HuH-7 (cell line): Measurements from ENCODE around the gene TNFRSF12A.
A peak's percentile ranks its signal among the peaks of the same experiment; 100 is the strongest.

ENCODE experiments used
- DNase-seq: peaks from one replicate; pipeline ENCODE4 v3.0.0; 2011; ENCODE audit warnings: low spot score

The TNFRSF12A gene

DNA sequence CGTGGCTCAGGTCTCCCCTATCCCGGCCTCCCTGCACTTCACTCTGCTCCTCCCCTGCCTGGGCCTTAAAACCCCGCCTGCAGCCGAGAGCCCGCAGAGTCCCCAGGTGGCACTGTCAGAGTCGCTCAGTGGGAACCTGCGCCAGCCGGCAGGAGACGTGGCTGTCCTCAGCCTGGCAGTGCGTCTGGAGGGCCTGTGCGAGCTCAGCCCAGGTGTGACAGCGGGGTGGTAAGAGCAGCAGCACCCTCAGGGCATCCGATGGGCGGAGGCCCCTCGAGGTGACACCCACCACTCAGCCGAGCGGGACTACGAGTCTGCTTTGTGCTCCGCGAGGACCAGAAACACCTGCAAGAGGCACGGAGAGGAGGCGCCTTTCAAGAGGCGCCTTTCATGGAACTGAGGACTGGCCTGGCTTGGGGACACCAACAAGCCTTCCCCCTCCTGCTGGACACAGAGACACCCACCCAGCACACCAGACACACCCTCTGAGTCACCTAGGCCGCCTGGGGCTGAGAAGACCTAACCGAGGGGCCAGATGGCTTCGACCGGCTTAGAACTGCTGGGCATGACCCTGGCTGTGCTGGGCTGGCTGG lies 7.2 kb upstream of the TNFRSF12A start, which contains the start of gene CLDN9:
Gene CLDN9 (plus strand): TSS at position 96 of the 593 bp plus-strand sequence. CDS start 440 bp downstream, at position 536.
- DNase-seq: no peak

- DNase-seq: no peak
Measured at GRCh38 chr16:3013491-3013951, 6.6 kb upstream of the TNFRSF12A start.

DNA sequence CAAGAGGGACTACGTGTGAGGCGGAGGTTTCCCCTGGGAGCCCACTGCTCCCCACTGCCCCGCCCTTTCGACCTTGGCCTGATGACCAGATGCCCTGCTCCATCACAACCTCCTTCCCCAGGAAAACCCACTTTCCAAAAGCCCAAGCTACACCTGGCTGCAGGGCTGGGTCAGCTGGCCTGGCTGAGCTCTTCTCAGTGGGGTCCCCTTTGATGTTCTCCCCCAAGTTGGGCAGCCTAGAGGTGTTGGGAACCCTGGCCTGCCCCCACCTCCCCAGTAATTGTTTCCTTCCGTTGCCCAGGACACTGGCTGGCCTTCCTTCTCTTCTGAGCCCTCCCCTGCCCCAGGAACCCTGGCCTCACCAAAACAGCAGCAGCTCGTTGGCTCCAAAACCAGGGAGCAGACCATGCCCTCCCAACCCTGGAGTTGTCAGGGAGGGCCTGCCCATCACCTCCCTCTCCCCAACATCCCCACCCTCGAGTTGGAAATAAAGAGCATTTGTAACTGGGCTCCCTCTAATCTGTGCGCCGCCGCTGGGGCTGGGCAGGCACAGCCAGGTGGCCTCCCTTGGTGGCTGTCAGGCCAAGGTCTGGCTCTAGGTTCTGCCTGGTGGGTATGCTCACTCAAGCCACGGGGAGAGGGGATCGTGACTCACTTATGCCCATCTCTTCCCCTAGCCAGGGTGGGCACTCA lies 6.0 kb upstream of the TNFRSF12A start:
- DNase-seq: no peak

GRCh38 chr16:3014971-3015370 lies 5.2 kb upstream of the TNFRSF12A start:
- DNase-seq: no peak

GRCh38 chr16:3015865-3016521 lies 4.2 kb upstream of the TNFRSF12A start:
- DNase-seq: no peak

DNA sequence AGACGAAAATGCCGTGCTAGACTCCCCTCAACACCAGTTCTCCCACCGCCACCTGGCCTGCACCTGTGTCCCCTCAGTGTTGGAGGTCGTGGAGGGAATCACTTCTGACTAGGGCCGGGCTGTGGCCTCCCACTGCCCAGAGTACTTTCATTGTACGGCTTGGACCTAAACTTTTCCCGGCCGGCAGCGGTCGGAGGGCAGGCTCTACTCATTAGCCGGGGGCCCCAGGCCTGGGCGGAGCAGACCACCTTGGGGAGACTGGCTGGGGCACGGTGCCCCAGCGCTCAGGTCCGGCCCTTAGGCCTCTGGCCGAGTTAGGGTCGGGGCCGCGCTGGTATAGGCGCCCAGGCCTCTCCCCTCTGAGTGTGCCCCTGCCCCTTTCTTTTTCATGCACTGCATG lies 2.8 kb upstream of the TNFRSF12A start:
- DNase-seq: no peak

DNA sequence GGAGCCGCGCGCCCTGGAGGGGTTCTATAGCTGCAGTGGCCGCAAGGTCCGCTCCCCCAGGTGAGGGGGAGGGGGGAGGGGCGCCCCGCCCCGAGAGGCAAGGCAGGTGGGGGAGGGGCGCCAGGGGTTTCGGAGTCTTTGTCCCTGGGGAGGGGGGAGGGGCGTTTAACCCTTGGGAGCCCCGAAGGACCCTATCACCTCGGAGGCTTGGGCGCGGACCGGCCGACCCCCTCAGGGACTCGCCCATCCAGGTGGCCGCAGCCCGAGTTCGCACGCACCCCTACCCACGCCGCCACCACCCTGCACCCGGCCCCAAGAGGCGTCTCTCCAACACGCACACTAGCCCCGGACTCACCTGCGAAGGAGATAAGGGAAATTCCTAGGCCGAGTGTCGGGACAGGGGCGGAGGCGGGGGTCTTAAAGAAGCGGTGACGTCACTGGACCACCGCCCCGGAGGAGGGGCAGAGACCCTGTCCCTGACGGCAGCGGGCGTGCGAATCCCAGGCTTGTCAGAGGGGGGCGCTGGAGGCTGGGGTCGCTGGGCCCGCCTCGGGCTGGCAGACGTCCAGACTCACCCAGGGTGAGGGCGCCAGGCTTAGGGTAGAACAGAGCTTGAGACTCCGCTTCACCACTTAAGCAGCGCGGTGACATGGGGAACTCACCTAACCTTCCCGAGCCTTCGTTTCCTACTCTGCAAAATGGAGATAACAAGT lies 2.2 kb upstream of the TNFRSF12A start, which contains the start of gene CLDN6:
Gene CLDN6 (minus strand): TSS at position 390 of the 713 bp plus-strand sequence. CDS start 2,162 bp downstream, outside the sequence.
- DNase-seq: peak; percentile 68

DNA sequence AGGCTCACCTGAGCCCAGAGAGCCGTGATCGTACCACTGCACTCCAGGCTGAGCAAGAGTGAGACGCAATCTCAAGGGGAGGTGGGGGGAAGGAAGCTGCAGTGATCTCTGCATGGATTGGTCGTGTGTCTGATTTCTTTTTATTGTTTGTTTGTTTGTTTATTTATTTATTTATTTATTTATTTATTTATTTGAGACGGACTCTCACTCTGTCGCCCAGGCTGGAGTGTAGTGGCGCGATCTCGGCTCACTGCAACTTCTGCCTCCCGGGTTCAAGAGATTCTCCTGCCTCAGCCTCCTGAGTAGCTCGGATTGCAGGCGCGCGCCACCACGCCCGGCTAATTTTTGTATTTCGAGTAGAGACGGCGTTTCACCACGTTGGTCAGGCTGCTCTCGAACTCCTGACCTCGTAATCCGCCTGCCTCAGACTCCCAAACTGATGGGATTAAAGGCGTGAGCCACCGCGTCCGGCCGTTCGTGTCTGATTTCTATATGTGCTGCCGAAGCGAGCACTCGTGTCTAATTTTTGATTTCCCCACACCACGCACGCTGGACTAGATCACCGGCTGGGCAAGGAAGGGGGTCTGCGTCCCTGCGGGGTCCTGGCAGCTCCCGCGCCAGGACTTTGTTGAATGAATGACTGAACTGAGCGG lies 448 bp upstream of the TNFRSF12A start:
- no peak for DNase-seq

DNA sequence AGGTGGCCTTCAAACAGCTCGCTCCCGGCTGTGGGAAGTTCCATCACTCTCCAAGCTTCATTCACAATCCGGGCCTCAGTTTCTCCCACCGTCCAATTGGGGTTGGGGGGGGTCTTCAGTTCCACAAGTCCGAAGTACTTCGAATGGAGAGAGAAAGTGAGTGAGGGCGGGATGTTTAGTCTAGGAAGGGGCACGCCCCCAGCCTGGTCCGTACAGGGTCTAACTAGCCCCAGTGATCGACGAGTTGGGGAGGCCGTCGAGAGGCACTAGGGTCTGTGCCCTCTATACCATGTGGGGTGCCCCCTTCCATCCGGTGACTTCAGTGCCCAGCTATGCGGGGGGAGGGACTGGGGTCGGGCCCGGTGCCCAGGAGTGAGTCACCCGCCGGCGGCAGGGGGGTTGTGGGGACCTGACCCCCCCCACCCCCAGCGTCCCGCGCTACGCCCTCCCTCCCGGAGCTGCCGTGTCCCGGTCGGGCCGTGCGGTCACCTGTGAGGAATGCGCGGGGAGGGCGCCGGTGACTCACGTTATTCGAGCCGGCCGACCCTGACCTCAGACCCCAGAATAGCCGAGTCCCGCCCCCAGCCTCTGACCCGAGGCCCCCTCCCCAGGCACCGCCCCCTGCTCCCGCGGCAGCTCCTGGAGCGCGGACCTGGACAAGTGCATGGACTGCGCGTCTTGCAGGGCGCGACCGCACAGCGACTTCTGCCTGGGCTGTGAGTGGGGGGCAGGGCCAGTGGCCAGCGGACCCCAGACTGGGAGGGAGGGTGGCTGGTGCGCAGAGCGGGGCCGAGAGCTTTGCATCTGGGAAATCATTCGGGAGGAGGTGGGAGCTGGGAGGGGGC lies 658 bp downstream of the TNFRSF12A start:
- peak; percentile 69 for DNase-seq

DNA sequence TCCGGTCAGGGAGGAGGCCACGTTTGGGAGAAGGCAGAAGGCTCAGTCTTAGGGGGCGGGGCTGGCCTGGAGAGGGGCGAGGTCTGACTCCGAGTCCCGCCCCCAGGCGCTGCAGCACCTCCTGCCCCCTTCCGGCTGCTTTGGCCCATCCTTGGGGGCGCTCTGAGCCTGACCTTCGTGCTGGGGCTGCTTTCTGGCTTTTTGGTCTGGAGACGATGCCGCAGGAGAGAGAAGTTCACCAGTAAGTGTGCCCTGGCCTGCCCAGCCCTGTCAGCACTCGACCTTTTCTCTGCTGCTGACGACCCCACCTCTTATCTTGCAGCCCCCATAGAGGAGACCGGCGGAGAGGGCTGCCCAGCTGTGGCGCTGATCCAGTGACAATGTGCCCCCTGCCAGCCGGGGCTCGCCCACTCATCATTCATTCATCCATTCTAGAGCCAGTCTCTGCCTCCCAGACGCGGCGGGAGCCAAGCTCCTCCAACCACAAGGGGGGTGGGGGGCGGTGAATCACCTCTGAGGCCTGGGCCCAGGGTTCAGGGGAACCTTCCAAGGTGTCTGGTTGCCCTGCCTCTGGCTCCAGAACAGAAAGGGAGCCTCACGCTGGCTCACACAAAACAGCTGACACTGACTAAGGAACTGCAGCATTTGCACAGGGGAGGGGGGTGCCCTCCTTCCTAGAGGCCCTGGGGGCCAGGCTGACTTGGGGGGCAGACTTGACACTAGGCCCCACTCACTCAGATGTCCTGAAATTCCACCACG lies 1.5 kb downstream of the TNFRSF12A start:
- DNase-seq: peak; percentile 76

GRCh38 chr16:3022208-3022683 lies 2.1 kb downstream of the TNFRSF12A start:
- DNase-seq: no peak

DNA sequence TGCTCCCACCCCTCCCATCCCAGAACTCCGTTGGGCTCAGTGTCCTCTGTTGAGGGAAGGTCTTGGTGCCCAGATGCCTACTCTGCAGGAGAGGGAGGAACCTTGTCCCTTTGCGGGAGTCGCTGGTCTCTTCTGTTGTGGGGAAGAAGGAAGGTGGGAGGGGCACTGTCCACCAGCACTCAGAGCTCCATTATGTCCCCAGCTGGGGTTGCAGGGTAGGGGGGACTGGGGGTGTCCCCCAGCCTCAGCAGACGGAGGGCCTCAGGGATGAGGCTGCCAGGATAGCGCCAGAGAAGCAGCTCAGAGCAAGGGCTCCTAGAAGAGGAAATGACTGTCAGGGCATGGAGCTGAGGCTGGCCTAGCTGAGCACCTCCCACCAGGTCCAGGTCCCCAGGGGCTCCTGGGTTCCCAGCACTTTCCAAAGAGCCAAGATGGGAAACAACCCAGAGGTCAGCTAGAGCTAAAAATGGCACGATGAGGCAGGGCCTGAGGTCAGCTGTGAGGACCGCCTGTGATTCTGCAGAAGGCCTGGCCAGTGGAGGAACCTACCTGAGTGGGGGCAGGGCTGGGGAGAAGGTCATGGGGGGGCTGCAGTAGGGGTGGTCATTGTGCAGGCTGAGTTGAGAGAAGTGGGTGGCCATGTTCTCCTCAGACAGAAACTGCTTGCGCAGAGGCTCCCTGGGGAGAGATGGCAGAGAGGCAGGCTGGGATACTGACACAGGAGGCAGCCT lies 2.7 kb downstream of the TNFRSF12A start:
- no peak for DNase-seq

GRCh38 chr16:3023415-3023668 lies 3.2 kb downstream of the TNFRSF12A start:
- DNase-seq: no peak

GRCh38 chr16:3023669-3024478 lies 3.7 kb downstream of the TNFRSF12A start, which contains the start of the genes HCFC1R1 and THOC6:
HCFC1R1 (minus strand) TSS chr16:3023942; CDS start chr16:3023941, 1 bp downstream.
THOC6 (plus strand) TSS chr16:3024035; CDS start chr16:3024327, 292 bp downstream.
- peak; percentile 91 for DNase-seq

DNA sequence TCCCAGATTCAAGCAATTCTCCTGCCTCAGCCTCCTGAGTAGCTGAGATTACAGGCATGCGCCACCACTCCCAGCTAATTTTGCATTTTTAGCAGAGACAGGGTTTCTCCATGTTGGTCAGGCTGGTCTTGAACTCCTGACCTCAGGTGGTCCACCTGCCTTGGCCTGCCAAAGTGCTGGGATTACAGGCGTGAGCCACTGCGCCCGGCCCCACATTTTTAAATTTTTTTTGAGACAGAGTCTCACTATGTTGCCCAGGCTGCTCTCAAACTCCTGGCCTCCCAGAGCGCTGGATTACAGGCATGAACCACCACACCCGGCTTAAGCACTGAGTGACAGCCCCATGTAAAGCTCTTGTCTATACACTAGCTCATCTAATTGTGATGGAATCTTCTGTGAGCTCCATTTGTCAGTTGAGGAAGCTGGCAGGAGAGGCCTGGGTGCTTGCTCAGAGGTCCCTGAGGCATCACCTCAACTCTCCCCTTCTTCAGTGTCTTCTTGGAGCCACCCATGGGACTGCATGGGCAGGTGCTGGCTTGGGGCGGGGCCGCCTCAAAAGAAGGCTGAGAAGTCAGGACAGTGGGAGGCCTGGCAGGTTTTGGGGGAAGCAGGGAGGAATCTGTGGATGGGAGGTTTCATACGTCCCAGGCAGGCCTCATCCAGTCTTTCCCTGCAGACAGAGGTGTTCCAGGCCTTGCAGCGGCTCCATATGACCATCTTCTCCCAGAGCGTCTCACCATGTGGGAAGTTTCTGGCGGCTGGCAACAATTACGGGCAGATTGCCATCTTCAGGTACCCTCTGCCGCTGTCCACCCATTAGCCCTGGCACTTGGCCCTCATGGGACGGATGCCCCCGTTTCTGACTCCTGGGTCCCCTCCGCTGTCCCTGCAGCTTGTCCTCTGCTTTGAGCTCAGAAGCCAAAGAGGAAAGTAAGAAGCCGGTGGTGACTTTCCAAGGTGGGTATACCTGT lies 5.1 kb downstream of the TNFRSF12A start:
- no peak for DNase-seq

GRCh38 chr16:3026003-3026378 lies 5.8 kb downstream of the TNFRSF12A start:
- DNase-seq: no peak
